ENCODE data around the gene LCE3C. TPM values are rescaled to one million over a fixed set of nuclear protein-coding genes. Genes with fewer than 3 reads are reported as not detected.

LCE3C gene
- total and polyA plus RNA-seq, 2 experiments from 2014 or later, result not detected

- H3K9ac ChIP-seq, result no peak overlapping the region
- H4K20me1 ChIP-seq (ENCODE audit: insufficient read depth), result no peaks in the 10 kb centered on the region
- H3K4me1 ChIP-seq (ENCODE audit: insufficient read depth), result no peaks in the 10 kb centered on the region
- WGBS, 2 experiments (ENCODE audit: low coverage in 1 of 2, low lambda C conversion rate in 2 of 2, missing lambda C conversion rate in 2 of 2), result no CpG with 5 or more reads among the region's 2 CpGs
- in situ Hi-C loops (cut with MboI), result no loop called here
- H3K9me2 ChIP-seq (ENCODE audit: insufficient read depth), result no peaks in the 10 kb centered on the region
- H3K27me3 ChIP-seq (replicated peaks; ENCODE audit: insufficient read depth), result no peaks in the 10 kb centered on the region
- H3K27ac ChIP-seq, result no peak overlapping the region
- H3K36me3 ChIP-seq (ENCODE audit: low read depth), result no peaks in the 10 kb centered on the region
- H3K4me3 ChIP-seq, result no peak overlapping the region
- DNase-seq, result no peak
- TF ChIP-seq EZH2 (IDR thresholded peaks at IDR 0.05; ENCODE audit: insufficient read depth, poor library complexity, severe bottlenecking) (no peak), EZH2phosphoT487 (IDR thresholded peaks at IDR 0.05; ENCODE audit: insufficient read depth, low read depth) (no peak)
- no peaks in the 10 kb centered on the region for H3K79me2 ChIP-seq (ENCODE audit: insufficient read depth)
- H3K9me3 ChIP-seq (ENCODE audit: low read depth), result no peaks in the 10 kb centered on the region
- no peak overlapping the region for H2AFZ ChIP-seq
- H3F3A ChIP-seq (ENCODE audit: insufficient read depth), result no peaks in the 10 kb centered on the region
- H3K4me2 ChIP-seq (ENCODE audit: unreplicated experiment), result no peak overlapping the region
Observed at GRCh38 chr1:152596986-152597385, 3.0 kb upstream of the LCE3C start.

DNA sequence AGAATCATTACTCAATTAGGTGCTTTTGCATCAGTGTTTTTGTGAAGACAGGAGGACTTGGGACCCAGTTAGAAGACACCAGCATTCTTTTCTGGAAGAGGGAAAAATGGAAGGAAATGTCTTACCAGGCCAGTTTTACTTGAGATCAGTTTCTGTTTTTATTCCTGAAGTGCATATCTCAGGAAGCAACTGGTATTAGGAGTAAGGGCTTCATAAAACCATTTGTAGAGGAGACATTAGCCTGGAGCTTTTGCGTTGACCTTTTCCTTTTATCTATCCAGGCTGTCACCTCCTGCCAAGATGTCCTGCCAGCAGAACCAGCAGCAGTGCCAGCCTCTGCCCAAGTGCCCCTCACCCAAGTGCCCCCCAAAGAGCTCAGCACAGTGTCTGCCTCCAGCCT, 13.5 kb downstream of the LCE3C start, which contains the start of gene LCE3B:
LCE3B (plus strand) TSS at position 301 of the 400 bp plus-strand sequence; CDS start at position 301, 0 bp downstream.
- WGBS, 2 experiments (ENCODE audit: low coverage in 1 of 2, low lambda C conversion rate in 2 of 2, missing lambda C conversion rate in 2 of 2), result no CpG with 5 or more reads among the region's 1 CpG
- Histone ChIP-seq H3K36me3 (ENCODE audit: low read depth) (no peaks in the 10 kb centered on the region), H3K4me1 (ENCODE audit: insufficient read depth) (no peaks in the 10 kb centered on the region), H3K4me2 (ENCODE audit: unreplicated experiment) (no peak within 1 kb of the TSS), H3K9ac (no peak within 1 kb of the TSS), H4K20me1 (ENCODE audit: insufficient read depth) (no peaks in the 10 kb centered on the region), H2AFZ (no peak within 1 kb of the TSS), H3K9me3 (ENCODE audit: low read depth) (no peaks in the 10 kb centered on the region), H3K4me3 (no peak within 1 kb of the TSS), H3K79me2 (ENCODE audit: insufficient read depth) (no peaks in the 10 kb centered on the region), H3F3A (ENCODE audit: insufficient read depth) (no peaks in the 10 kb centered on the region), H3K9me2 (ENCODE audit: insufficient read depth) (no peaks in the 10 kb centered on the region), H3K27ac (no peak within 1 kb of the TSS), H3K27me3 (replicated peaks; ENCODE audit: insufficient read depth) (no peaks in the 10 kb centered on the region)
- no peak for DNase-seq
- TF ChIP-seq EZH2phosphoT487 (IDR thresholded peaks at IDR 0.05; ENCODE audit: insufficient read depth, low read depth), result no peak
- in situ Hi-C loops (cut with MboI), result no loop called here

GRCh38 chr1:152621993-152622392, 22.0 kb downstream of the LCE3C start:
- H3K4me1 ChIP-seq (ENCODE audit: insufficient read depth), result peaks cover 5% of the 10 kb centered on the region; the same call in 1 of the 2 replicates

DNA sequence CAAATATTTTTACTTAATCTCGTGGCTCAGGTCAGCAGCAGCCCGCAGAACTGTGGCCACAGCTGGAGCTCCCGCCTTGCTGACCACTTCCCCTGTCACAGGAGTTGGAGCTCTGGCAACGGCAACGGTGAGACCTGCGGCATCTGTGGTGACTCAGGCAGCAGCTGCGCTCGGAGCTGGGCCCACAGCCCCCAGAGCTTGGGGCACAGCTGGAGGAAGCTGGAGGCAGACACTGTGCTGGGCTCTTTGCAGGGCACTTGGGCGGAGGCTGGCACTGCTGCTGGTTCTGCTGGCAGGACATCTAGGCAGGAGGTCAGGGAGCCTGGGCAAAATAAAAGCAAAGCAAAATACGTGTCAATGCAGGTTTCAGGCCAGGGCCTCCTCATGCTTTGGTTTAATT, 22.8 kb downstream of the LCE3C start, which contains the start of gene LCE3A:
LCE3A (minus strand) TSS at position 301 of the 400 bp plus-strand sequence; CDS start at position 301, 0 bp downstream.
- Histone ChIP-seq H3K4me2 (ENCODE audit: unreplicated experiment) (no peak within 1 kb of the TSS), H3K36me3 (ENCODE audit: low read depth) (no peaks in the 10 kb centered on the region)
- 35 to 40% methylated on average over 10 of the region's 10 CpGs for WGBS, 2 experiments (ENCODE audit: low coverage in 1 of 2, low lambda C conversion rate in 2 of 2, missing lambda C conversion rate in 2 of 2)

More at GRCh38 chr1:152621993-152622392, 22.0 kb downstream of the LCE3C start:
- 7 to 18% methylated on average over 3 of the region's 3 CpGs for WGBS, 2 experiments (ENCODE audit: low coverage in 1 of 2, low lambda C conversion rate in 2 of 2, missing lambda C conversion rate in 2 of 2)
- in situ Hi-C loops (cut with MboI), result no loop called here
- H3K9me3 ChIP-seq (ENCODE audit: low read depth), result no peaks in the 10 kb centered on the region
- H3F3A ChIP-seq (ENCODE audit: insufficient read depth), result no peaks in the 10 kb centered on the region
- no peaks in the 10 kb centered on the region for H3K36me3 ChIP-seq (ENCODE audit: low read depth)
- no peak overlapping the region for H2AFZ ChIP-seq
- H3K79me2 ChIP-seq (ENCODE audit: insufficient read depth), result no peaks in the 10 kb centered on the region
- H4K20me1 ChIP-seq (ENCODE audit: insufficient read depth), result no peaks in the 10 kb centered on the region
- TF ChIP-seq EZH2phosphoT487 (IDR thresholded peaks at IDR 0.05; ENCODE audit: insufficient read depth, low read depth), result no peak
- no peak for TF ChIP-seq EZH2 (IDR thresholded peaks at IDR 0.05; ENCODE audit: insufficient read depth, poor library complexity, severe bottlenecking)
- no peak for DNase-seq
- no peaks in the 10 kb centered on the region for H3K9me2 ChIP-seq (ENCODE audit: insufficient read depth)
- H3K27me3 ChIP-seq (replicated peaks; ENCODE audit: insufficient read depth), result no peaks in the 10 kb centered on the region; the same call in 1 of the 2 replicates
- no peak overlapping the region for H3K4me2 ChIP-seq (ENCODE audit: unreplicated experiment)
- H3K9ac ChIP-seq, result no peak overlapping the region
- no peak overlapping the region for H3K27ac ChIP-seq
- H3K4me3 ChIP-seq, result no peak overlapping the region

More for the DNA sequence above, 22.8 kb downstream of the LCE3C start, which contains the start of gene LCE3A:
- no peak for TF ChIP-seq EZH2 (IDR thresholded peaks at IDR 0.05; ENCODE audit: insufficient read depth, poor library complexity, severe bottlenecking)
- no peak for TF ChIP-seq EZH2phosphoT487 (IDR thresholded peaks at IDR 0.05; ENCODE audit: insufficient read depth, low read depth)
- in situ Hi-C loops (cut with MboI), result no loop called here
- H2AFZ ChIP-seq, result no peak within 1 kb of the TSS; the same call in 1 of the 2 replicates
- no peak within 1 kb of the TSS for H3K9ac ChIP-seq
- H3K27me3 ChIP-seq (replicated peaks; ENCODE audit: insufficient read depth), result no peaks in the 10 kb centered on the region; the same call in 1 of the 2 replicates
- H3K4me3 ChIP-seq, result no peak within 1 kb of the TSS
- no peaks in the 10 kb centered on the region for H3K9me3 ChIP-seq (ENCODE audit: low read depth)
- no peaks in the 10 kb centered on the region for H4K20me1 ChIP-seq (ENCODE audit: insufficient read depth)
- H3F3A ChIP-seq (ENCODE audit: insufficient read depth), result no peaks in the 10 kb centered on the region
- peak; percentile 31 for DNase-seq
- H3K79me2 ChIP-seq (ENCODE audit: insufficient read depth), result no peaks in the 10 kb centered on the region
- no peaks in the 10 kb centered on the region for H3K9me2 ChIP-seq (ENCODE audit: insufficient read depth)
- H3K4me1 ChIP-seq (ENCODE audit: insufficient read depth), result peaks cover 5% of the 10 kb centered on the region; the same call in 1 of the 2 replicates
- no peak within 1 kb of the TSS for H3K27ac ChIP-seq

Data from GM23248 (cell line).